ENCODE data around the gene NCKAP5. TPM values are rescaled to one million over a fixed set of nuclear protein-coding genes. Genes with fewer than 3 reads are reported as not detected.

The NCKAP5 gene
- total and polyA plus RNA-seq, 2 experiments from 2014 or later = 2.2 to 5.5 TPM

- 91% methylated on average over 4 of the region's 4 CpGs for WGBS (ENCODE audit: low lambda C conversion rate, missing lambda C conversion rate)
- no peaks in the 10 kb centered on the region for H3K9me2 ChIP-seq (replicated peaks; ENCODE audit: insufficient read depth)
- no peaks in the 10 kb centered on the region for H3K36me3 ChIP-seq (replicated peaks; ENCODE audit: insufficient read depth, low read depth)
- no peaks in the 10 kb centered on the region for H3K27me3 ChIP-seq
- TF ChIP-seq CTCF (IDR thresholded peaks at IDR 0.05; ENCODE audit: poor library complexity) (no peak), EZH2phosphoT487 (IDR thresholded peaks at IDR 0.05; ENCODE audit: low read depth, severe bottlenecking, unreplicated experiment) (no peak)
- no peak overlapping the region for H2AFZ ChIP-seq
- no peaks in the 10 kb centered on the region for H3K9me3 ChIP-seq (ENCODE audit: low read depth)
- H4K20me1 ChIP-seq (ENCODE audit: insufficient read depth, poor library complexity, severe bottlenecking) = no peaks in the 10 kb centered on the region
- H3K4me3 ChIP-seq = no peak overlapping the region
- no peak for DNase-seq (ENCODE audit: low spot score)
- H3K79me2 ChIP-seq = no peaks in the 10 kb centered on the region
- no peak overlapping the region for H3K27ac ChIP-seq
- H3K4me2 ChIP-seq = no peak overlapping the region
- no peaks in the 10 kb centered on the region for H3K4me1 ChIP-seq (ENCODE audit: insufficient read depth)
These were observed 458.5 kb downstream of the NCKAP5 start for GRCh38 chr2:133109772-133110171.

GRCh38 chr2:133107058-133107815, 461.0 kb downstream of the NCKAP5 start:
- no peak overlapping the region for H3K27ac ChIP-seq
- no peak for TF ChIP-seq EZH2 (IDR thresholded peaks at IDR 0.05; ENCODE audit: borderline replicate concordance)
- TF ChIP-seq EZH2phosphoT487 (IDR thresholded peaks at IDR 0.05; ENCODE audit: low read depth, severe bottlenecking, unreplicated experiment) = no peak
- no peak for TF ChIP-seq CTCF (IDR thresholded peaks at IDR 0.05; ENCODE audit: poor library complexity)
- no peaks in the 10 kb centered on the region for H3K27me3 ChIP-seq
- no peaks in the 10 kb centered on the region for H3K9me2 ChIP-seq (replicated peaks; ENCODE audit: insufficient read depth)
- no peaks in the 10 kb centered on the region for H3K9me3 ChIP-seq (ENCODE audit: low read depth)
- no peak overlapping the region for H2AFZ ChIP-seq
- H3K4me1 ChIP-seq (ENCODE audit: insufficient read depth) = no peaks in the 10 kb centered on the region
- DNase-seq (ENCODE audit: low spot score) = no peak
- H3K4me2 ChIP-seq = no peak overlapping the region
- no peaks in the 10 kb centered on the region for H3K36me3 ChIP-seq (replicated peaks; ENCODE audit: insufficient read depth, low read depth)
- no peak overlapping the region for H3K4me3 ChIP-seq
- 85% methylated on average over 9 of the region's 9 CpGs for WGBS (ENCODE audit: low lambda C conversion rate, missing lambda C conversion rate)
- no peaks in the 10 kb centered on the region for H4K20me1 ChIP-seq (ENCODE audit: insufficient read depth, poor library complexity, severe bottlenecking)
- no peaks in the 10 kb centered on the region for H3K79me2 ChIP-seq

GRCh38 chr2:133104871-133105270, 463.4 kb downstream of the NCKAP5 start:
- no peak overlapping the region for H3K27ac ChIP-seq
- no peak for DNase-seq (ENCODE audit: low spot score)
- no peaks in the 10 kb centered on the region for H3K4me1 ChIP-seq (ENCODE audit: insufficient read depth)
- no peak overlapping the region for H3K4me2 ChIP-seq
- H4K20me1 ChIP-seq (ENCODE audit: insufficient read depth, poor library complexity, severe bottlenecking) = no peaks in the 10 kb centered on the region
- no peaks in the 10 kb centered on the region for H3K27me3 ChIP-seq
- H3K79me2 ChIP-seq = no peaks in the 10 kb centered on the region
- no peak overlapping the region for H3K4me3 ChIP-seq
- TF ChIP-seq EZH2 (IDR thresholded peaks at IDR 0.05; ENCODE audit: borderline replicate concordance) (no peak), CTCF (IDR thresholded peaks at IDR 0.05; ENCODE audit: poor library complexity) (no peak), EZH2phosphoT487 (IDR thresholded peaks at IDR 0.05; ENCODE audit: low read depth, severe bottlenecking, unreplicated experiment) (no peak)
- no peaks in the 10 kb centered on the region for H3K36me3 ChIP-seq (replicated peaks; ENCODE audit: insufficient read depth, low read depth)
- H3K9me3 ChIP-seq (ENCODE audit: low read depth) = no peaks in the 10 kb centered on the region
- no peak overlapping the region for H2AFZ ChIP-seq
- whole genome bisulfite sequencing (ENCODE audit: low lambda C conversion rate, missing lambda C conversion rate) = 43% methylated on average over 2 of the region's 2 CpGs
- H3K9me2 ChIP-seq (replicated peaks; ENCODE audit: insufficient read depth) = no peaks in the 10 kb centered on the region
